ENCODE results near the gene PRIM1.
"Not testable (repeated sequence)": the region's sequence is repeated elsewhere in the genome, so short reads cannot be mapped to it uniquely, and the experiment has no call there.

The PRIM1 gene

GRCh38 chr12:56759263-56759908 is 7.3 kb upstream of the PRIM1 start:
- DNase-seq, result no peak

- DNase-seq, result no peak
Measured at GRCh38 chr12:56758728-56759262, 6.7 kb upstream of the PRIM1 start.

- not testable (repeated sequence) for DNase-seq
Measured at GRCh38 chr12:56757971-56758370, 5.8 kb upstream of the PRIM1 start.

- DNase-seq, result no peak
Measured at GRCh38 chr12:56753566-56753965, 1.4 kb upstream of the PRIM1 start.

GRCh38 chr12:56750596-56750995 is 1.5 kb downstream of the PRIM1 start:
- not testable (repeated sequence) for DNase-seq

GRCh38 chr12:56749853-56750252 is 2.3 kb downstream of the PRIM1 start:
- DNase-seq, result no peak

- no peak for DNase-seq
Measured at GRCh38 chr12:56749359-56749758, 2.8 kb downstream of the PRIM1 start.

GRCh38 chr12:56728139-56728861 is 23.8 kb downstream of the PRIM1 start:
- no peak for DNase-seq

GRCh38 chr12:56726196-56726675 is 25.9 kb downstream of the PRIM1 start:
- not testable (repeated sequence) for DNase-seq

- DNase-seq, result no peak
Measured at GRCh38 chr12:56725723-56726102, 26.4 kb downstream of the PRIM1 start.

- peak; percentile 96 for DNase-seq
Measured at GRCh38 chr12:56724972-56725722, 27.0 kb downstream of the PRIM1 start, which contains the start of gene NACA. Gene NACA (minus strand): TSS chr12:56725299. CDS start chr12:56724521, 778 bp downstream.

GRCh38 chr12:56724701-56724971 is 27.5 kb downstream of the PRIM1 start:
- DNase-seq, result no peak

- no peak for DNase-seq
Measured at GRCh38 chr12:56723889-56724700, 28.0 kb downstream of the PRIM1 start.

GRCh38 chr12:56723352-56723751 is 28.8 kb downstream of the PRIM1 start:
- DNase-seq, result no peak

- DNase-seq, result no peak
Measured at GRCh38 chr12:56722832-56723231, 29.3 kb downstream of the PRIM1 start.

- DNase-seq, result no peak
Measured at GRCh38 chr12:56721721-56722120, 30.4 kb downstream of the PRIM1 start.

- no peak for DNase-seq
Measured at GRCh38 chr12:56721216-56721615, 30.9 kb downstream of the PRIM1 start.

GRCh38 chr12:56720731-56721151 is 31.4 kb downstream of the PRIM1 start:
- no peak for DNase-seq

GRCh38 chr12:56719056-56719455 is 33.1 kb downstream of the PRIM1 start:
- no peak for DNase-seq

- no peak for DNase-seq
Measured at GRCh38 chr12:56718636-56719035, 33.5 kb downstream of the PRIM1 start.

GRCh38 chr12:56718149-56718548 is 34.0 kb downstream of the PRIM1 start:
- no peak for DNase-seq

Data from stimulated activated CD4-positive, alpha-beta T cell treated with anti-CD3 and anti-CD28 coated beads, Interleukin-12 subunit alpha, Interleukin-12 subunit beta, amount 100 ng/mL, for 4 hours (primary cell).